GM19351 (cell line): ENCODE measurements around the gene SCAPER.
"Not testable (repeated sequence)": the region's sequence is repeated elsewhere in the genome, so short reads cannot be mapped to it uniquely, and the experiment has no call there.

ENCODE experiments used
- ATAC-seq: cut with Tn5 transposase; IDR thresholded peaks from one replicate; pipeline ENCODE4 v1.9.1; 2021; ENCODE audit warnings: mild to moderate bottlenecking, moderate library complexity; ENCODE audit not compliant: unreplicated experiment

The SCAPER gene

GRCh38 chr15:76793162-76793561 is 112.0 kb downstream of the SCAPER start:
- no peak for ATAC-seq

GRCh38 chr15:76791511-76791910 is 113.6 kb downstream of the SCAPER start:
- ATAC-seq = no peak

DNA sequence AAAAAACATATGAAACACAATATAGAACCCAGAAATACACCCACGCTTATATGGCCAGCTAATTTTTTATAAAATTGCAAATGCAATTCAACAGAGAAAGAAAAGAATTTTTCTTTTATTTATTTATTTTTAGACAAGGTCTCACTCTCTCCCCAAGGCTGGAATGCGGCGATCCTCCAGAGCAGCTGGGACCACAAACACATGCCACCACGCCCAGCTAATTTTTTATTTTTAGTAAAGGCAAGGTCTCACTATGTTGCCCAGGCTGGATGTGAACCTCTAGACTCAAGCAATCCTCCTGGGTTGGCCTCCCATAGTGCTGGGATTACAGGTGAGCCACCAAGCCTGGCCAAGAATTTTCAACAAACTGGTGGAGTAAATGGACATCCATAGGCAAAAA is 117.9 kb downstream of the SCAPER start:
- ATAC-seq = no peak

DNA sequence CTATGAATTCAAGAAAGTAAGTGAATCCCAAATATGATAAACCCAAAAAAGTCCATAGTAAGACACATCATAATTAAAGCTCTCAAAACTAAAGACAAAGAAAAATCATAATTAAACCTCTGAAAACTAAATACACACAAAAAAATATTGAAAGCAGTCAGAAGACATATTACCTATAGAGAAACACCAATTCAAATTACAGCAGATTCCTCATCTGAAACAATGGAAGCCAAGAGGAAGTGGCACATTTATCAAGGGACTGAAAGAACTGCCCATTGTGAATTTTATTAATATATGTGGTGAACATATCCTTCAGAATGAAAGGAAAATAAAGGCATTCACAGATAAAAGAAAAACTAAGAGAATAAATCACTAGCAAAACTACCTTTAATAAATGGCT is 128.2 kb downstream of the SCAPER start:
- no peak for ATAC-seq

DNA sequence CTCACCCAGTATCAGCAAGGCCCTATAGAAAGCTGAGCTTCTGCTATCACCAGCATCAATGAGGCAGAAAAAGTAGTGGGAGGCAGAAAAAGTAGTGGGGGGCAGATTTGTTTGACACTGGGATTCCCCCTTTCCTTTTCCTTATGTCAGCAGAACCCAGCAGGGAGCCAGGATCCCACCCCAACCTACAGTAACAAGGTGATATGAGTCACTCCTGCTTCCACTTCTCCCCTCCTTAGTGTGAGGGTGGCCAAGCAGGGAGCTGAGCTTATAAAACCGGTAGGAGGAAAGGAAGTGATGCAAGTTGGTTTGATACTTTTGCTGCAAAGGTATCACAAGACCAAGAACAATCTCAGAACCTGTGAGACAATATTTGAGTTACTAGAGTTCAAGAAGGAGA is 128.7 kb downstream of the SCAPER start:
- ATAC-seq = no peak

GRCh38 chr15:76773234-76773633 is 131.9 kb downstream of the SCAPER start:
- no peak for ATAC-seq

GRCh38 chr15:76772776-76773175 is 132.4 kb downstream of the SCAPER start:
- ATAC-seq = no peak

DNA sequence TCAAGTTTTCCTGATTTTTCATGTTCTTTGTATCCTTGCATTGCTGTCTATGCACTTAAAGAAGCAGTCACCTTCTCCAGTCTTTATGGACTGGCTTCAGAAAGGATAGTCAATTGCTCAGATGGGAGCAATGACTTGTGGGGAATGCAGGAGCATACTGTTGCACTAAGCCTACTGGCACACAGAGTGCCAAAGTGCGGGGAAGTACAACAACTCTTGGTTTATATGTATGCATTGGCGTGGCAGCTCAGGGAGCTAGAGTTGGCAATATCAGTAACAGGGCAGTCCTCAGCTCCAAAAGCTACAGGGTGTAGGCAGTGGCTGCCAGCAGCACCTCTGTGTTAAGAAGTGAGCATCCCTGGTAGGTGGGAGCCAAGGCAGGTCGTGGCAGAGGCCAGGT is 141.1 kb downstream of the SCAPER start:
- no peak for ATAC-seq

DNA sequence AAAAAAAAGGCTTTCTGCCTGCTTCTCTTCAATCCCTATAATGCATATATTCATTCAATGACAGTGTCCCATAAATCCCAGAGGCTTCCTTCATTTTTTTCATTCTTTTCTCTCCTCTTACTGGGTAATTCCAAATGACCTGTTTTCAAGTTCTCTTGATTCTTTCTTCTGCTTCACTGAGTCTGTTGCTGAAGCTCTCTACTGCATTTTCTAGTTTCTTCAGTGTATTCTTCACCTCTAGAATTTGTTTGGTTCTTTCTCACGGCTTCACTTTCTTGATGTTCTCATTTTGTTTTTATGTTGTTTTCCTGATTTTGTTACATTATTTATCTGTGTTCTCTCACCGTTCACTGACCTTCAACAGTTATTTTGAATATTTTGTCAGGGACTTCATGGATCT is 141.6 kb downstream of the SCAPER start:
- no peak for ATAC-seq

GRCh38 chr15:76756381-76756780 is 148.8 kb downstream of the SCAPER start:
- ATAC-seq = no peak

DNA sequence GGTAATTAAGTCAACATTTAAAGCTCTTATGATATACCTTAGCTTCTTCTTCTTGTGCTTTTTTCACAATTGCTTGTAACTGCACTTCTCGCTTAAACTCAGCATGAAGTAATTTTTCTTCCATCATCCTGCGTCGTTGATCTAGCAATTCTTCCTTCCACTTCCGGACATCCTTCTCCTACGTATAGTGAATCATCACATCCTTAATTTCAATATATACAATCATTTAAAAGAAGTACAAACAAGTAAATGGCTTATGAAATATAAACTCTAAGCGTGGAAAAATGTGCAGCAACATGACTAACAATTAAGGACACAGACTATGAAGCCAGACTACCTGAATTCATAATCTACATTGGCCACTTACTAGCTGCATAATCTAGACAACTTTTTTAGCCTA is 151.4 kb downstream of the SCAPER start:
- no peak for ATAC-seq

DNA sequence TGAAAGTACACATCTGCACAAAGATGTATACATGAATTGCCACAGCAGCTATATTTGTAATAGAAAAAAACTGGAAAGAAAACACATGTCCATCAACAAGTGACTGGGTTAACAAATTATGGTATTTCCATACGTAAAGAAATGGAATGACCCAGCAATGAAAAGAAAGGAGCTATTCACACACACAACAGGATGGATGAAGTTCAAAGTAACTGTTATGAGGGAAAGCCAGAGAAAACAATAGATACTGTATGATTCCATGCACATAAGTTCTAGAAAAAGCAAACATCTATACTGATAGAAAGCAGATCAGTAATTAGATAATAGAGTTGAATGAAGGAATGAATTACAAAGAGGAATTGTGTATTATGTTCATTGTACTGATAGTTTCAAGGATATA is 152.0 kb downstream of the SCAPER start:
- no peak for ATAC-seq

DNA sequence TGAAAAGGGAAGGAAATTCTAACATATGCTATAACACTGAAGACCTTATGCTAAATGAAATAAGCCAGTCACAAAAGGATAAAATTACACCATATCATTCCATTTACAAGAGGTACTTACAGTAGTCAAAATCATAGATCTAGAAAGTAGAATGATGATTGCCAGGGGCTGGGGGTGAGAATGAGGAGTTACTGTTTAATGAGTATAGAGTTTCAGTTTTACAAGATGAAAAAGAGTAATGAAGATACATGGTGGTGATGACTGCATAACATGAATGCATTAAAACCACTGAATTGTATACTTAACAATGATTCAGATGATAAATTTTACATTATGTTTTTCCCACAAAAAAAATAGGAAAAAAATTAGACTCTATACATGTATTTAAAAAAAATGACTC is 152.6 kb downstream of the SCAPER start:
- no peak for ATAC-seq

GRCh38 chr15:76737573-76737972 is 167.6 kb downstream of the SCAPER start:
- no peak for ATAC-seq

- not testable (repeated sequence) for ATAC-seq
Observed at GRCh38 chr15:76732321-76732720, 172.8 kb downstream of the SCAPER start.

GRCh38 chr15:76730262-76730661 is 174.9 kb downstream of the SCAPER start:
- no peak for ATAC-seq

DNA sequence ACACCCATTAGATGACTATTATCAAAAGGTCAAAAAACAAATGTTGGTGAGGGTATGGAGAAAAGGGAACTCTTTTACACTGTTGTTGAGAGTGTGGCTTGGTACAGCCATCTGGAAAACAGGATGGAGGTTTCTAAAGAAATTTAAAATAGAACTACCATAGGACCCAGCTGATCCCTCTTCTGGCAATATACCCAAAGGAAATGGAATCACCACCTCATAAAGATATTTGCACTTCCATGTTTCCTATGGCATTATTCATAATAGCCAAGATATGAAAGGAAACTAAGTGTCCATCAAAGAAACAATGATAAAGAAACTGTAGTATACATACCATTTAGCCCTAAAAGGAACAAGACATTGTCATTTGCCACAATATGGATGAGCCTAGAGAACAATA is 186.3 kb downstream of the SCAPER start:
- ATAC-seq = no peak

DNA sequence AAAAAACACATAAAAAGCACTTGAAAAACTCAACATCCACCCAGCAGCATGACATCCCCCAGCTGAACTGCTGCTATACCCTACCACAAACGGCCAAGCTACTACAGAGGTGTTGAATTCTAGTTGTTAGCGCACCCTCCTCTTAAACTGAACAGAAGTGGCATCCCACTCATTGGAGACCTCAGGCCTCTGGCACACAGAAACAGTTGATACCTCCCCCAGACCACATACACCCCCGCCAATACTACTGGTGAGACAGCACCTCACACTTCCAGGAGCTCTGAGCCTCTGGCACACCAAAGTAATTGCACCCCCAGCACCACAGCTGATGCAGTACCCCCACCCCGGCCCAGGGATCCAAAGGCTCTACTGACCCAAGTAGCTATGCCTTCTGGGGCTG is 190.2 kb downstream of the SCAPER start:
- ATAC-seq = no peak

DNA sequence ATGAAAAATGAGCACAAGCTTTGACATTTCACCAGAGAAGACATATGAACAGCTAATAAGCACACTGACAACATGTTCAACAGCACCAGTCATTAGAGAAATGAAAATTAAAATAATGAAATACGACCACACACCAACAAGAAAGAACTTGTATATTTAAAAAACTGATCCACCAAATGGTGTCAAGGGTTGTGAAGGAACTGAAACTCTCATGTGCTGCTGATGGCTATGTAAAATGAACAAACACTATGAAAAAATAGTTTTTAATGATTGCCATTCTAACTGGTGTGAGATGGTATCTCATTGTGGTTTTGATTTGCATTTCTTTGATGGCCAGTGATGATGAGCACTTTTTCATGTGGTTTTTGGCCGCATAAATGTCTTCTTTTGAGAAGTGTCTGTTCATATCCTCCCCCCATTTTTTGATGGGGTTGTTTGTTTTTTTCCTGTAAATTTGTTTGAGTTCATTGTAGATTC is 193.8 kb downstream of the SCAPER start:
- no peak for ATAC-seq

DNA sequence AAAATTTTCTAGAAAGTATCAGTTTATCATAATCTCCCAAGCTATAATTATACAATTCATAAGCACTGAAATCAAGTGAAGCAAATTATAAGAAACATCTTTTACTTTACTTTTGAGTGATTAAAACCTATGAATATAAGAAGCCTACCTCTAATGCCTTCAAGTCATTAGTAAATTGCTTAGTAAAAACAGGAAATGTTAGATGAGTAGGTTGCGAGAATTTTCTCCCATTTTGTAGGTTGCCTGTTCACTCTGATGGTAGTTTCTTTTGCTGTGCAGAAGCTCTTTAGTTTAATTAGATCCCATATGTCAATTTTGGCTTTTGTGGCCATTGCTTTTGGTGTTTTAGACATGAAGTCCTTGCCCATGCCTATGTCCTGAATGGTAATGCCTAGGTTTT is 201.1 kb downstream of the SCAPER start:
- ATAC-seq = not testable (repeated sequence)

DNA sequence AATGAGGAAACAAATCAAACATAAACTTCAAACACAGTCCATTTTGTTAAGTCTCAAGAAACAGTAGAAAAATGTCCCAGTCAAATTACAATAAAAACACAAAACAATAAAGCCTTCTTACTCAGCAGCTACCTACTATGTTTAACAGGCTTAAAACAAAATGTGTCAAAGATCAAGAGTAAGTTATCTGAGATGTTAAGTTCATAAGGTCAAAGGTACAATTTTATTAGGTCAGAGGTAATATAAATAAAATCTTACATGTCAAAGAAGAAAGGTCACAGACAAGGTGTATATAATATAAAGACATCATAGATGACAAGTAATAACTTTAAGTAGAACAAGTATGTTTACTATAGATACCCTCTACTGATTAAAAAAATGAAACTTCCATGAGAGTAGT is 208.3 kb downstream of the SCAPER start:
- no peak for ATAC-seq

DNA sequence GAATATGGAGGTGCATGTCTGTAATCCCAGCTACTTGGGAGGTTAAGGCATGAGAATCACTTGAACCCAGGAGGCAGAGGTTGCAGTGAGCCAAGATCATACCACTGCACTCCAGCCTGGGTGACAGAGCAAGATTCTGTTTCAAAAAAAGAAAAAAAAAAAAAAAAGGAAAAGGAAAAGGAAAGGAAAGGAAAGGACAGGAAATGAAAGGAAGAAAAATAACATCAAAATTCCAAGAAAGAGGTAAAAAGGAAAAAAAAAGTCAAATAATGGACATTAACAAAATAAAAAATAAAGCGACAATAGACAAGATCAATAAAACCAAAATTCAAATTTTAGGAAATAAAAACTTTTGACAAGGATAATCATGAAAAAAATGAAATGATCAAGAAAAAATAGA is 212.6 kb downstream of the SCAPER start:
- ATAC-seq = not testable (repeated sequence)

DNA sequence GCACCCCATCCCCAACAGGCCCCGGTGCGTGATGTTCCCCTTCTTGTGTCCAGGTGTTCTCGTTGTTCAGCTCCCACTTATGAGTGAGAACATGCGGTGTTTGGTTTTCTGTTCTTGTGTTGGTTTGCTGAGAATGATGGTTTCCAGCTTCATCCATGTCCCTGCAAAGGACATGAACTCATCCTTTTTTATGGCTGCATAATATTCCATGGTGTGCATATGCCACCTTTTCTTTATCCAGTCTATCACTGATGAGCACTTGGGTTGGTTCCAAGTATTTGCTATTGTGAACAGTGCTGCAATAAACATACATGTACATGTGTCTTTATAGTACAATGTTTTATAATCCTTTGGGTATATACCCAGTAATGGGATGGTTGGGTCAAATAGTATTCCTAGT is 217.5 kb downstream of the SCAPER start:
- not testable (repeated sequence) for ATAC-seq

DNA sequence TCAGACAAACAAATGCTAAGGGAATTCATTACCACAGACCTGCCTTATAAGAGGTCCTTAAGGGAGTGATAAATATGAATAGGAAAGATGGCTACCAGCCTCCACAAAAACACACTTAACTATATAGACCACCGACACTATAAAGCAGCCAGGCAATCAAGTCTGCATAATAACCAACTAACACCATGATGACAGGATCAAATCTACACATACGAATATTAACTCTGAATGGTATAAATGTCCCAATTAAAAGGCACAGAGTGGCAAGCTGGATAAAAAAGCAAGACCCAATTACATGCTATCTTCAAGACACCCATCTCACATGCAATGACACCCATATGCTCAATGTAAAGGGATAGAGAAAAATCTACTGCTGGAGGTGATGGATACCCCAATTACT is 221.1 kb downstream of the SCAPER start:
- ATAC-seq = no peak
